ENCODE data around the gene ZNF362.

DNA sequence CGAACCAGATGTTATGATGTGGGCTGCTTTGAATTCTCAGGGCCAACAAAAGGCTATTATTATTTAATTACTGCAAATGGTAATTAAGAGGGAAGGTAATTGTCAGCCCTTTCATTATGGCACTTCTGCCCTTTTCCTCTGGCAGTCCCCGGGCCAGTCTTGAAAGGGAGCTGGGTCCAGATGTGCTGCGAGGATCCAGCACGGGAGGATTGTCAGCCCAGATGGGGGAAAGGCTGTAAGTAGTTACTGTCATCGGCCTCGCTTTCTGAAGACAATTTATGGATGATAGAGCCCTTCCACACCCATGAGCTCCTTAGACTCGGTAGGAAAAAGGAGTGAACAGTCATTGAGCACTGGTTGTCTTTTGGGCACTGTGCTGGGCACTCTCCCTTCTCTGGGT, 8.7 kb upstream of the ZNF362 start:
- no peak for TF ChIP-seq POLR2A (IDR thresholded peaks at IDR 0.05)
- TF ChIP-seq, protein P1, sequence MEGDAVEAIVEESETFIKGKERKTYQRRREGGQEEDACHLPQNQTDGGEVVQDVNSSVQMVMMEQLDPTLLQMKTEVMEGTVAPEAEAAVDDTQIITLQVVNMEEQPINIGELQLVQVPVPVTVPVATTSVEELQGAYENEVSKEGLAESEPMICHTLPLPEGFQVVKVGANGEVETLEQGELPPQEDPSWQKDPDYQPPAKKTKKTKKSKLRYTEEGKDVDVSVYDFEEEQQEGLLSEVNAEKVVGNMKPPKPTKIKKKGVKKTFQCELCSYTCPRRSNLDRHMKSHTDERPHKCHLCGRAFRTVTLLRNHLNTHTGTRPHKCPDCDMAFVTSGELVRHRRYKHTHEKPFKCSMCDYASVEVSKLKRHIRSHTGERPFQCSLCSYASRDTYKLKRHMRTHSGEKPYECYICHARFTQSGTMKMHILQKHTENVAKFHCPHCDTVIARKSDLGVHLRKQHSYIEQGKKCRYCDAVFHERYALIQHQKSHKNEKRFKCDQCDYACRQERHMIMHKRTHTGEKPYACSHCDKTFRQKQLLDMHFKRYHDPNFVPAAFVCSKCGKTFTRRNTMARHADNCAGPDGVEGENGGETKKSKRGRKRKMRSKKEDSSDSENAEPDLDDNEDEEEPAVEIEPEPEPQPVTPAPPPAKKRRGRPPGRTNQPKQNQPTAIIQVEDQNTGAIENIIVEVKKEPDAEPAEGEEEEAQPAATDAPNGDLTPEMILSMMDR (IDR thresholded peaks at IDR 0.05), result no peak

All from thyroid gland (tissue), 4 donors.